IMR-90 (cell line): Measurements from ENCODE around the gene SLC39A11. TPM values are rescaled to one million over a fixed set of nuclear protein-coding genes. Genes with fewer than 3 reads are reported as not detected.

ENCODE experiments used
- ATAC-seq: fragments of 200-7000 bp; cut with Tn5 transposase; 2 replicates; pipeline ENCODE4 v1.9.1; 2020; ENCODE audit warnings: low read depth, mild to moderate bottlenecking, moderate library complexity
- BruUV-seq: library from RNA; stranded (reverse); fragments of 400-500 nt; replicated peaks from 2 replicates; lab custom pipeline; 2021; lab: Mats Ljungman, UMichigan
- CTCF ChIA-PET: fragments of 300-600 bp; formaldehyde crosslinking; extraction: SDS; loops from one replicate; lab custom pipeline; 2021; ENCODE audit warnings: antibody characterized with exemption; lab: Yijun Ruan, JAX
- POLR2A ChIA-PET: fragments of 300-600 bp; sonication (Branson Sonifier 250); formaldehyde crosslinking; loops from one replicate; lab custom pipeline; 2022; ENCODE audit warnings: antibody characterized with exemption; ENCODE audit not compliant: unreplicated experiment; lab: Charles Lee
- DNase-seq: peaks from one replicate; pipeline ENCODE4 v3.0.0; 2013
- H2AFZ ChIP-seq: replicated peaks from 2 replicates; pipeline ENCODE3; 2013; ENCODE audit warnings: low read length, mild to moderate bottlenecking; ENCODE audit not compliant: poor library complexity
- H2AK5ac ChIP-seq: 2 replicates; pipeline ENCODE4 v1.6.1; 2013; ENCODE audit warnings: low read depth, low read length, inconsistent platforms
- H2AK9ac ChIP-seq: replicated peaks from 2 replicates; pipeline ENCODE3; 2013; ENCODE audit warnings: mild to moderate bottlenecking, low read depth, low read length, moderate library complexity; ENCODE audit not compliant: poor library complexity
- H2BK120ac ChIP-seq: 2 replicates; pipeline ENCODE4 v1.6.1; 2013; ENCODE audit warnings: low read depth, low read length, inconsistent platforms
- H2BK15ac ChIP-seq: 3 replicates; pipeline ENCODE4 v1.6.1; 2013; ENCODE audit warnings: low read depth, low read length, inconsistent platforms
- H2BK20ac ChIP-seq: 2 replicates; pipeline ENCODE4 v1.6.1; 2013; ENCODE audit warnings: low read depth, mild to moderate bottlenecking, inconsistent platforms, low read length, moderate library complexity
- H2BK5ac ChIP-seq: 2 replicates; pipeline ENCODE4 v1.6.1; 2013; ENCODE audit warnings: mild to moderate bottlenecking, low read depth, low read length, inconsistent platforms; ENCODE audit not compliant: poor library complexity, severe bottlenecking
- H3K14ac ChIP-seq: replicated peaks from 2 replicates; pipeline ENCODE4 v1.6.1; 2013; ENCODE audit warnings: low read depth, low read length, inconsistent platforms
- H3K18ac ChIP-seq: 2 replicates; pipeline ENCODE4 v1.6.1; 2013; ENCODE audit warnings: low read depth, low read length, control low read depth
- H3K23ac ChIP-seq: 2 replicates; pipeline ENCODE4 v1.6.1; 2013; ENCODE audit warnings: low read depth, low read length, inconsistent platforms
- H3K27ac ChIP-seq: 2 replicates; pipeline ENCODE4 v1.5.1; 2013; ENCODE audit warnings: mild to moderate bottlenecking, control low read depth, low read length; ENCODE audit not compliant: insufficient read depth
- H3K27me3 ChIP-seq: 2 replicates; pipeline ENCODE4 v1.6.1; 2013; ENCODE audit warnings: low read length; ENCODE audit not compliant: control insufficient read depth, insufficient read depth
- H3K36me3 ChIP-seq: 2 replicates; pipeline ENCODE4 v1.6.1; 2013; ENCODE audit warnings: low read length, mixed read lengths; ENCODE audit not compliant: control insufficient read depth, insufficient read depth
- H3K4ac ChIP-seq: 2 replicates; pipeline ENCODE4 v1.6.1; 2013; ENCODE audit warnings: low read depth, low read length, inconsistent platforms
- H3K4me1 ChIP-seq: 2 replicates; pipeline ENCODE4 v1.6.1; 2013; ENCODE audit warnings: low read length, mixed read lengths; ENCODE audit not compliant: control insufficient read depth, insufficient read depth
- H3K4me2 ChIP-seq: 2 replicates; pipeline ENCODE4 v1.6.1; 2013; ENCODE audit warnings: low read depth, mild to moderate bottlenecking, control low read depth, low read length, moderate library complexity
- H3K4me3 ChIP-seq: 2 replicates; pipeline ENCODE4 v1.5.1; 2013; ENCODE audit warnings: low read depth, mild to moderate bottlenecking, control low read depth, low read length, moderate library complexity; ENCODE audit not compliant: insufficient read depth
- H3K56ac ChIP-seq: 2 replicates; pipeline ENCODE4 v1.6.1; 2013; ENCODE audit warnings: low read length, inconsistent platforms; ENCODE audit not compliant: insufficient read depth; ENCODE audit errors: extremely low read depth
- H3K79me1 ChIP-seq, 2 experiments: 2 replicates each; pipeline ENCODE4 v1.6.1; 2013; ENCODE audit warnings: low read length in 2 of 2, inconsistent platforms in 1 of 2, low read depth in 1 of 2
- H3K9ac ChIP-seq: 2 replicates; pipeline ENCODE4 v1.6.1; 2013; ENCODE audit warnings: low read depth, low read length, control low read depth
- H3K9me1 ChIP-seq: 2 replicates; pipeline ENCODE4 v1.6.1; 2013; ENCODE audit warnings: low read length, inconsistent platforms; ENCODE audit not compliant: insufficient read depth
- H3K9me3 ChIP-seq: 2 replicates; pipeline ENCODE4 v1.6.1; 2013; ENCODE audit warnings: low read length; ENCODE audit not compliant: control insufficient read depth, insufficient read depth
- H4K20me1 ChIP-seq: 2 replicates; pipeline ENCODE4 v1.6.1; 2013; ENCODE audit warnings: low read length, inconsistent platforms; ENCODE audit not compliant: insufficient read depth
- H4K5ac ChIP-seq: 2 replicates; pipeline ENCODE4 v1.6.1; 2013; ENCODE audit warnings: mild to moderate bottlenecking, low read depth, low read length, control low read depth
- H4K8ac ChIP-seq, 2 experiments: 2 replicates each; pipeline ENCODE4 v1.6.1; 2013; ENCODE audit warnings: low read depth in 2 of 2, low read length in 2 of 2, control low read depth in 1 of 2, inconsistent platforms in 1 of 2
- H4K91ac ChIP-seq: 2 replicates; pipeline ENCODE4 v1.6.1; 2013; ENCODE audit warnings: low read depth, low read length, inconsistent platforms; ENCODE audit not compliant: insufficient read depth
- BHLHE40 ChIP-seq: fragments of 150-350 bp; IDR thresholded peaks from 2 replicates; pipeline ENCODE4 v1.6.1; 2016; ENCODE audit warnings: mild to moderate bottlenecking, low read depth, low read length
- CEBPB ChIP-seq: IDR thresholded peaks from 2 replicates; pipeline ENCODE4 v1.6.1; 2012; ENCODE audit warnings: low read depth, low read length, improper control_type of control experiment
- CHD1 ChIP-seq: IDR thresholded peaks from 2 replicates; pipeline ENCODE4 v1.6.1; 2012; ENCODE audit warnings: low read depth, low read length, improper control_type of control experiment
- FOS ChIP-seq: fragments of 150-350 bp; IDR thresholded peaks from 2 replicates; pipeline ENCODE4 v1.6.1; 2016; ENCODE audit warnings: low read depth, low read length
- MAFK ChIP-seq: IDR thresholded peaks from 2 replicates; pipeline ENCODE4 v1.6.1; 2012; ENCODE audit warnings: low read depth, low read length, improper control_type of control experiment
- MAZ ChIP-seq: IDR thresholded peaks from 2 replicates; pipeline ENCODE4 v1.6.1; 2012; ENCODE audit warnings: low read depth, mild to moderate bottlenecking, low read length, improper control_type of control experiment, moderate library complexity, borderline replicate concordance
- MXI1 ChIP-seq: IDR thresholded peaks from 2 replicates; pipeline ENCODE4 v1.6.1; 2012; ENCODE audit warnings: low read depth, mild to moderate bottlenecking, low read length, moderate library complexity, borderline replicate concordance
- NFE2L2 ChIP-seq: fragments of 150-350 bp; IDR thresholded peaks from 2 replicates; pipeline ENCODE4 v1.6.1; 2016; ENCODE audit warnings: low read depth, mild to moderate bottlenecking, low read length
- RAD21 ChIP-seq: IDR thresholded peaks from 2 replicates; pipeline ENCODE4 v1.6.1; 2012; ENCODE audit warnings: low read length, improper control_type of control experiment
- RCOR1 ChIP-seq: IDR thresholded peaks from 2 replicates; pipeline ENCODE4 v1.6.1; 2012; ENCODE audit warnings: mild to moderate bottlenecking, low read length, improper control_type of control experiment; ENCODE audit not compliant: insufficient replicate concordance
- RFX5 ChIP-seq: IDR thresholded peaks from 2 replicates; pipeline ENCODE4 v1.8.0; 2012; ENCODE audit warnings: low read depth, mild to moderate bottlenecking, low read length, moderate library complexity
- SMC3 ChIP-seq: fragments of 150-350 bp; IDR thresholded peaks from 2 replicates; pipeline ENCODE4 v1.6.1; 2016; ENCODE audit warnings: low read depth, mild to moderate bottlenecking, antibody characterized with exemption, low read length, moderate library complexity
- USF2 ChIP-seq: fragments of 150-350 bp; IDR thresholded peaks from 2 replicates; pipeline ENCODE4 v1.6.1; 2017; ENCODE audit warnings: mild to moderate bottlenecking, antibody characterized with exemption, low read length, low read depth
- WGBS, 2 experiments: methylation state at CpG; one replicate each; pipeline versions ENCODE4 v1.1.5 to v1.1.7; 2013; ENCODE audit warnings: missing lambda C conversion rate in 2 of 2; ENCODE audit not compliant: insufficient read length in 1 of 2; ENCODE audit errors: extremely low coverage in 2 of 2; 5-methylcytosine and 5-hydroxymethylcytosine counted together
- dilution Hi-C: fragments of 300-500 bp; cut with HindIII; formaldehyde crosslinking; loops from one replicate; pipeline ENCODE4 v1.14.3; 2018; ENCODE audit warnings: low sequenced_read_pairs; ENCODE audit not compliant: unreplicated experiment
- in situ Hi-C: fragments of 300-500 bp; cut with MboI; formaldehyde crosslinking; loops from 3 replicates; pipeline ENCODE4 v1.14.3; 2019; ENCODE audit warnings: low sequenced_read_pairs, inconsistent platforms, mixed read lengths
- intact Hi-C: fragments of 100-400 bp; cut with micrococcal nuclease; formaldehyde crosslinking; loops from 2 replicates; pipeline ENCODE4 v1.10.0; 2022
- polyA plus RNA-seq, 3 experiments: library from polyadenylated mRNA; depleted of rRNA; stranded (reverse); fragments of >200 nt; gene quantifications; 2 replicates each; pipeline ENCODE4 v1.2.3, GENCODE V29; 2012; ENCODE audit warnings: low replicate concordance in 1 of 3
- total RNA-seq: library from RNA; depleted of rRNA; stranded (reverse); fragments of >200 nt; gene quantifications from 2 replicates; pipeline ENCODE4 v1.2.3, GENCODE V29; 2012
- TF ChIP-seq, protein P1 (sequence below): conservative IDR thresholded peaks from 2 replicates; pipeline ENCODE4 v1.5.1; 2012; ENCODE audit warnings: mild to moderate bottlenecking, low read depth, low read length, improper control_type of control experiment
- TF ChIP-seq, protein P2 (sequence below): fragments of 150-350 bp; IDR thresholded peaks from 2 replicates; pipeline ENCODE4 v1.6.1; 2016; ENCODE audit warnings: low read depth, mild to moderate bottlenecking, low read length, moderate library complexity, borderline replicate concordance

Gene SLC39A11
- total and polyA plus RNA-seq, 2 of the 4 experiments (the other 2 are of a cell fraction): 8.8 to 14.3 TPM

DNA sequence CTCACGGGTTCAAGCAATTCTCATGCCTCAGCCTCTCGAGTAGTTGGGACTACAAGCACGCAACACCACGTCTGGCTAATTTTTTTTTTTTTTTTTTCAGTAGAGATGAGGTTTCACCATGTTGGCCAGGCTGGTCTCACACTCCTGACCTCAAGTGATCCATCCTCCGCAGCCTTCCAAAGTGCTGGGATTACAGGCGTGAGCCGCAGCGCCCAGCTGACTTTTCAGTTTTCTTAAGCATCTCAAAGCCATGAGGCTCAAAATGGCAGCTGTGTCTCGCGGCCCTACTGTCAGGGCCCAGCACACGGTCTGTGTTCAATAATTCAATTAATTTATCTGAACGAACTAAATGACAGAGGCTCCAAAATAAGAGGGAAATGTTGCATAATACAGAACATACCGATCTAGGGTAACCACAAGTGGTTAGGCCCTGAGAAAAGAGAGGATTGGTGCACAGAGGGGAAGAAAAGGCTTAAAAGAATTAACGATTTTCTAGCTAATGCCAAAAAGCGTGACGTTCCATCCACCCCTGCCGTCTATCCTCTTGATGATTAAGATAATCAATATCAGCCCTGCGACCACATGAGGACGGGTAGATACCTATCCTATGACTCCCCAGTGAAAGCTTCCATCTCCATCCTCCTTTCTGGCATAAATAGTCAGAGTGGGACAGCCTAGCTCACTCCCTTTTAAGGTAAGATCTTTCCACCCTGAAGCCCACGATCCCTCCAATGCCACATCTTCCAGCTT, 136.9 kb downstream of the SLC39A11 start:
- no peak overlapping the region for H3K9ac ChIP-seq
- no peaks in the 10 kb centered on the region for H4K20me1 ChIP-seq
- no peak for DNase-seq
- H3K36me3 ChIP-seq: no peaks in the 10 kb centered on the region
- intact Hi-C loops: no loop called here
- no TSS peak for BruUV-seq
- H3K18ac ChIP-seq: no peak overlapping the region
- H4K5ac ChIP-seq: no peak overlapping the region
- H2AK5ac ChIP-seq: no peak overlapping the region
- no peak overlapping the region for H3K56ac ChIP-seq
- H3K9me3 ChIP-seq: no peaks in the 10 kb centered on the region
- no peak overlapping the region for H4K91ac ChIP-seq
- H3K14ac ChIP-seq: no peak overlapping the region
- no peak overlapping the region for H2AK9ac ChIP-seq
- no peak overlapping the region for H4K8ac ChIP-seq
- ChIA-PET CTCF (interaction anchor here (0.9 to 1.1 kb wide), 2 partner anchors 9 to 31 kb away, joined by 3 to 4 read pairs; no protein-coding TSS in a partner anchor), POLR2A (no interaction called here)
- H3K79me1 ChIP-seq: peaks cover 0 to 5% of the 10 kb centered on the region in 2 experiments; a peak in 2 of 4 replicates
- no peak overlapping the region for H2AFZ ChIP-seq
- H3K9me1 ChIP-seq: peaks cover 3% of the 10 kb centered on the region; the same call in 1 of the 2 replicates
- no peak overlapping the region for H2BK15ac ChIP-seq
- no peak overlapping the region for H2BK20ac ChIP-seq
- no peak overlapping the region for H3K4me3 ChIP-seq
- no peak overlapping the region for H2BK120ac ChIP-seq
- no peaks in the 10 kb centered on the region for H3K4me1 ChIP-seq
- H3K4me2 ChIP-seq: no peak overlapping the region
- H3K27me3 ChIP-seq: no peaks in the 10 kb centered on the region
- WGBS, 2 experiments: 94% methylated on average over 7 of the region's 20 CpGs; no CpG with 5 or more reads in 1 of the 2 experiments
- H3K27ac ChIP-seq: no peak overlapping the region
- dilution Hi-C loops: no loop called here
- no peak overlapping the region for H3K23ac ChIP-seq
- no peak overlapping the region for H3K4ac ChIP-seq
- no peak overlapping the region for H2BK5ac ChIP-seq
- in situ Hi-C loops: no loop called here
- no peak for ATAC-seq
- TF ChIP-seq, protein P1, sequence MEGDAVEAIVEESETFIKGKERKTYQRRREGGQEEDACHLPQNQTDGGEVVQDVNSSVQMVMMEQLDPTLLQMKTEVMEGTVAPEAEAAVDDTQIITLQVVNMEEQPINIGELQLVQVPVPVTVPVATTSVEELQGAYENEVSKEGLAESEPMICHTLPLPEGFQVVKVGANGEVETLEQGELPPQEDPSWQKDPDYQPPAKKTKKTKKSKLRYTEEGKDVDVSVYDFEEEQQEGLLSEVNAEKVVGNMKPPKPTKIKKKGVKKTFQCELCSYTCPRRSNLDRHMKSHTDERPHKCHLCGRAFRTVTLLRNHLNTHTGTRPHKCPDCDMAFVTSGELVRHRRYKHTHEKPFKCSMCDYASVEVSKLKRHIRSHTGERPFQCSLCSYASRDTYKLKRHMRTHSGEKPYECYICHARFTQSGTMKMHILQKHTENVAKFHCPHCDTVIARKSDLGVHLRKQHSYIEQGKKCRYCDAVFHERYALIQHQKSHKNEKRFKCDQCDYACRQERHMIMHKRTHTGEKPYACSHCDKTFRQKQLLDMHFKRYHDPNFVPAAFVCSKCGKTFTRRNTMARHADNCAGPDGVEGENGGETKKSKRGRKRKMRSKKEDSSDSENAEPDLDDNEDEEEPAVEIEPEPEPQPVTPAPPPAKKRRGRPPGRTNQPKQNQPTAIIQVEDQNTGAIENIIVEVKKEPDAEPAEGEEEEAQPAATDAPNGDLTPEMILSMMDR: no peak
- TF ChIP-seq BHLHE40: no peak
- no peak for TF ChIP-seq NFE2L2
- no peak for TF ChIP-seq MAZ
- TF ChIP-seq MXI1: no peak
- no peak for TF ChIP-seq CHD1
- TF ChIP-seq RAD21: no peak
- TF ChIP-seq RFX5: no peak
- TF ChIP-seq USF2: no peak
- TF ChIP-seq FOS: no peak
- no peak for TF ChIP-seq CEBPB
- no peak for TF ChIP-seq RCOR1
- TF ChIP-seq, protein P2, sequence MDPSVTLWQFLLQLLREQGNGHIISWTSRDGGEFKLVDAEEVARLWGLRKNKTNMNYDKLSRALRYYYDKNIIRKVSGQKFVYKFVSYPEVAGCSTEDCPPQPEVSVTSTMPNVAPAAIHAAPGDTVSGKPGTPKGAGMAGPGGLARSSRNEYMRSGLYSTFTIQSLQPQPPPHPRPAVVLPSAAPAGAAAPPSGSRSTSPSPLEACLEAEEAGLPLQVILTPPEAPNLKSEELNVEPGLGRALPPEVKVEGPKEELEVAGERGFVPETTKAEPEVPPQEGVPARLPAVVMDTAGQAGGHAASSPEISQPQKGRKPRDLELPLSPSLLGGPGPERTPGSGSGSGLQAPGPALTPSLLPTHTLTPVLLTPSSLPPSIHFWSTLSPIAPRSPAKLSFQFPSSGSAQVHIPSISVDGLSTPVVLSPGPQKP: no peak
- TF ChIP-seq SMC3: no peak
- TF ChIP-seq MAFK: no peak
